WTC11 (cell line): ENCODE data around the gene PUS7. TPM values are rescaled to one million over a fixed set of nuclear protein-coding genes. Genes with fewer than 3 reads are reported as not detected.

Experiments
- ATAC-seq: fragments of 200-7000 bp; cut with Tn5 transposase; 2 replicates; pipeline ENCODE4 v1.10.0; 2021; ENCODE audit warnings: mild to moderate bottlenecking, moderate library complexity
- CTCF ChIA-PET: fragments of 300-600 bp; sonication (Branson Sonifier 250); formaldehyde crosslinking; loops from one replicate; lab custom pipeline; 2021; ENCODE audit warnings: antibody characterized with exemption; lab: Charles Lee
- POLR2A ChIA-PET: fragments of 350-600 bp; sonication (Branson Sonifier 250); formaldehyde crosslinking; loops from one replicate; lab custom pipeline; 2021; ENCODE audit warnings: antibody characterized with exemption; lab: Charles Lee
- DNase-seq: peaks from one replicate; pipeline ENCODE4 v3.0.0; 2021; ENCODE audit warnings: low spot score
- H3K27ac Mint-ChIP-seq: 2 replicates; pipeline ENCODE4 v1.8.0; 2021; ENCODE audit warnings: mixed read lengths
- H3K27me3 Mint-ChIP-seq: 2 replicates; pipeline ENCODE4 v1.8.0; 2021; ENCODE audit warnings: low read depth, mild to moderate bottlenecking, moderate library complexity, mixed read lengths
- H3K36me3 Mint-ChIP-seq: 2 replicates; pipeline ENCODE4 v1.8.0; 2021; ENCODE audit warnings: mixed read lengths
- H3K4me1 Mint-ChIP-seq: 2 replicates; pipeline ENCODE4 v1.8.0; 2022; ENCODE audit warnings: mixed read lengths
- H3K4me3 Mint-ChIP-seq: 2 replicates; pipeline ENCODE4 v1.8.0; 2021; ENCODE audit warnings: mild to moderate bottlenecking, moderate library complexity, mixed read lengths
- H3K9me3 Mint-ChIP-seq: 2 replicates; pipeline ENCODE4 v1.8.0; 2021; ENCODE audit warnings: mixed read lengths
- ATF1 ChIP-seq: sonication (generic); formaldehyde crosslinking; IDR thresholded peaks from 2 replicates; pipeline ENCODE4 v1.8.1; 2023; ENCODE audit warnings: mild to moderate bottlenecking, moderate library complexity, missing genetic modification reagents
- GABPB1 ChIP-seq: sonication (generic); formaldehyde crosslinking; IDR thresholded peaks from 2 replicates; pipeline ENCODE4 v1.8.1; 2023; ENCODE audit warnings: mild to moderate bottlenecking, missing genetic modification reagents
- GRHL2 ChIP-seq: fragments of 250-450 bp; sonication (Bioruptor Pico); IDR thresholded peaks from 2 replicates; pipeline ENCODE4 v1.8.0; 2022; ENCODE audit warnings: mild to moderate bottlenecking, moderate library complexity; ENCODE audit not compliant: insufficient replicate concordance, severe bottlenecking
- JAZF1 ChIP-seq: fragments of 250-450 bp; sonication (Bioruptor Pico); IDR thresholded peaks from 2 replicates; pipeline ENCODE4 v1.9.0; 2021; ENCODE audit warnings: moderate library complexity, mild to moderate bottlenecking, inconsistent platforms
- MXD4 ChIP-seq: fragments of 250-450 bp; sonication (Bioruptor Pico); IDR thresholded peaks from 2 replicates; pipeline ENCODE4 v1.8.0; 2021; ENCODE audit warnings: mild to moderate bottlenecking, moderate library complexity, borderline replicate concordance
- NFATC4 ChIP-seq: fragments of 250-450 bp; sonication (Bioruptor Pico); IDR thresholded peaks from 2 replicates; pipeline ENCODE4 v1.9.0; 2021; ENCODE audit warnings: mild to moderate bottlenecking
- OVOL2 ChIP-seq: fragments of 250-450 bp; sonication (Bioruptor Pico); IDR thresholded peaks from 2 replicates; pipeline ENCODE4 v1.9.0; 2021; ENCODE audit warnings: mild to moderate bottlenecking, borderline replicate concordance
- PRRX2 ChIP-seq: fragments of 250-450 bp; sonication (Bioruptor Pico); IDR thresholded peaks from 2 replicates; pipeline ENCODE4 v1.8.0; 2021; ENCODE audit warnings: mild to moderate bottlenecking
- SMAD4 ChIP-seq: sonication (generic); formaldehyde crosslinking; IDR thresholded peaks from 2 replicates; pipeline ENCODE4 v1.8.0; 2022; ENCODE audit warnings: mild to moderate bottlenecking, missing genetic modification reagents
- TP53 ChIP-seq: sonication (generic); formaldehyde crosslinking; IDR thresholded peaks from 2 replicates; pipeline ENCODE4 v1.8.1; 2023; ENCODE audit warnings: mild to moderate bottlenecking, missing genetic modification reagents
- USF2 ChIP-seq: sonication (generic); formaldehyde crosslinking; IDR thresholded peaks from 2 replicates; pipeline ENCODE4 v1.8.1; 2023; ENCODE audit warnings: mild to moderate bottlenecking, missing genetic modification reagents, moderate library complexity
- ZBTB21 ChIP-seq: sonication (generic); formaldehyde crosslinking; IDR thresholded peaks from 2 replicates; pipeline ENCODE4 v1.8.1; 2023; ENCODE audit warnings: mild to moderate bottlenecking, missing genetic modification reagents, borderline replicate concordance
- ZNF317 ChIP-seq: sonication (generic); formaldehyde crosslinking; IDR thresholded peaks from 2 replicates; pipeline ENCODE4 v1.8.1; 2023; ENCODE audit warnings: low read depth, mild to moderate bottlenecking, moderate library complexity, missing genetic modification reagents, borderline replicate concordance
- ZNF512 ChIP-seq: sonication (generic); formaldehyde crosslinking; IDR thresholded peaks from 2 replicates; pipeline ENCODE4 v1.8.1; 2022; ENCODE audit warnings: missing genetic modification reagents, borderline replicate concordance
- ZNF532 ChIP-seq: fragments of 250-450 bp; sonication (Bioruptor Pico); IDR thresholded peaks from 2 replicates; pipeline ENCODE4 v1.9.0; 2021; ENCODE audit warnings: mild to moderate bottlenecking, borderline replicate concordance
- total RNA-seq: library from RNA; stranded (reverse); gene quantifications from 3 replicates; pipeline ENCODE4 v1.2.3, GENCODE V29; 2021
- TF ChIP-seq, protein P1 (sequence below): fragments of 250-450 bp; sonication (Bioruptor Pico); conservative IDR thresholded peaks from 2 replicates; pipeline ENCODE4 v1.9.0; 2021; ENCODE audit warnings: mild to moderate bottlenecking
- TF ChIP-seq, protein P2 (sequence below): sonication (generic); formaldehyde crosslinking; IDR thresholded peaks from 2 replicates; pipeline ENCODE4 v1.8.1; 2022; ENCODE audit warnings: mild to moderate bottlenecking, missing genetic modification reagents, moderate library complexity, borderline replicate concordance
- TF ChIP-seq, protein P3 (sequence below): fragments of 250-450 bp; sonication (Bioruptor Pico); IDR thresholded peaks from 2 replicates; pipeline ENCODE4 v1.8.0; 2021; ENCODE audit warnings: mild to moderate bottlenecking

PUS7 gene
- total RNA-seq, 1 experiment from 2014 or later, result 47.2 TPM

DNA sequence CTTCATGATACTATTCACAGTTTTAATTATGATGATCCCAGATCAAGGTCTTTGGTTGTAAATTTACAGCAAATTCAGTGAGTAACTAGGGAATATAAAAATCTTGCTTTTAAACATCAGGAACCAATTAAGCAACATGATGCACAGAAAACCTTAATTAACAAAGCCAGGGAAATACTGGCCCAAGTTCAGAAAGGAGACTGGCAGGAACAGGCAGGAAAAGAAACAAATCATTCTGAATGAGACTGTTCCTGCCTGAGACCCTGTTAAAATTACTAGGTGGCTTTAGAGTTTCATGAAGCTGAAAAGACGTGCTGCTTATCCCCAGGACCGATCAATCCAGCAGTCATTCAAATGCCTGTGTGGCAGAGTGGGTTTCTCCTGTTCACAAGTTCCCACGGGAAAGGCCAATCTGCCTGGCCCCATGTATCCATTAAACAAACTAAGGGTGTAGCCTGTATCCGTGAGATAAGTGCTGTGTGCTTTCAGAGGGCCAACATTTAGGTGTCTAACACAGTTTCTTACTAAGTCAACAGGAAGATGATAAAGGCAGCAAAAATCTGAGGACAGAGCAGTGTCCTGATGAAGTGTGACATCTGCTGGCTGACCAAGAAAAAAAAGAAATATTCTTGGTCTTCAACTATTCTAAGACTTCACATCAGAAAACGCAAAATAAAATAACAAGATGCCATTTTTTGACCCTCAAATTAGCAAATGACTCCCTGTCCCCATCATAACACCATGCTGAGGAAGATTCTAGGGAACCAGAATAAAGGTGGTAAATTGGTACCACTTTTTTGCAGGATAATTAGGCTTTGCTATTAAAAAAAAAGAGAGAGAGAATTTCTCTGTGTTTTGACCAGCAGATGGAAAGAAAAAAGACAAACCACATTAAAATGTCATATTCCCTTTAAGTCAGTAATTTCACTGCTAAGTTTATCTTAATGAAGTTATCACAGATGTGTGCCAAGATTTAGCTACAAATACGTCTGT is 34.2 kb downstream of the PUS7 start (continued):
- TF ChIP-seq, protein P1, sequence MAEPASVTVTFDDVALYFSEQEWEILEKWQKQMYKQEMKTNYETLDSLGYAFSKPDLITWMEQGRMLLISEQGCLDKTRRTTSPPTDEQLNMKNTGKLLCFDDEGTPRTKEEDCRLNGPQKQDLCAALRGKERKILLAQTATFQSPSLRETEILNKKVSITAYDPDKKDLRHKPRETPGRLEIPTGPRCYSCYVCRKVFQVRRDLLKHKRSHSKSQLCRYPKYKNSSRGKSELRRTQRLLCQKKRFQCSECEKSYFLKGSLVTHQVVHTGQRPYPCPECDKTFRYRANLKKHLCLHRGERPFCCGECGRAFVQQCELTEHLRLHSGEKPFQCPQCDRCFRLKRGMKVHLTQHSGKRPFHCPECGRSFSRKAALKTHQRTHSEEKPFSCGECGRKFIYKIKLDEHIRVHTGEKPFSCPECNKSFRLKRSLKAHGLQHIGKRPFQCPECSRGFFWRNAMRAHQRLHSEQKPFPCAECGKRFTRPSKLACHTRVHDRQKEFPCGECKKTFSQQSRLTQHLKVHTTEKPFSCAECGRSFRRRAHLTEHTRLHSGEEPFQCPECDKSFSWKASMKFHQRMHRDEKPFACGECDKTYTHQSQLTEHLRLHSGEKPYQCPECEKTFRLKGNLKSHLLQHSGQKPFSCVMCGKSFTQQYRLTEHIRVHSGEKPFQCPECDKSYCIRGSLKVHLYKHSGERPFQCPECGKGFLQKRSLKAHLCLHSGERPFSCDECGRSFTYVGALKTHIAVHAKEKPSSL (CRISPR knock-in tag), result no peak
- TF ChIP-seq USF2 (CRISPR knock-in tag) (no peak), NFATC4 (no peak), PRRX2 (CRISPR knock-in tag) (no peak), GRHL2 (no peak), MXD4 (CRISPR knock-in tag) (no peak)
- TF ChIP-seq, protein P2, sequence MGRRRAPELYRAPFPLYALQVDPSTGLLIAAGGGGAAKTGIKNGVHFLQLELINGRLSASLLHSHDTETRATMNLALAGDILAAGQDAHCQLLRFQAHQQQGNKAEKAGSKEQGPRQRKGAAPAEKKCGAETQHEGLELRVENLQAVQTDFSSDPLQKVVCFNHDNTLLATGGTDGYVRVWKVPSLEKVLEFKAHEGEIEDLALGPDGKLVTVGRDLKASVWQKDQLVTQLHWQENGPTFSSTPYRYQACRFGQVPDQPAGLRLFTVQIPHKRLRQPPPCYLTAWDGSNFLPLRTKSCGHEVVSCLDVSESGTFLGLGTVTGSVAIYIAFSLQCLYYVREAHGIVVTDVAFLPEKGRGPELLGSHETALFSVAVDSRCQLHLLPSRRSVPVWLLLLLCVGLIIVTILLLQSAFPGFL, result no peak

GRCh38 chr7:105480931-105481330 is 41.1 kb downstream of the PUS7 start:
- peaks cover 61% of the 10 kb centered on the region for H3K36me3 Mint-ChIP-seq
- TF ChIP-seq JAZF1 (no peak), PRRX2 (CRISPR knock-in tag) (no peak), ZNF532 (CRISPR knock-in tag) (no peak), ZNF512 (CRISPR knock-in tag) (no peak), GABPB1 (CRISPR knock-in tag) (no peak), TP53 (CRISPR knock-in tag) (no peak), SMAD4 (no peak), ATF1 (no peak), ZBTB21 (CRISPR knock-in tag) (no peak), OVOL2 (CRISPR knock-in tag) (no peak), ZNF317 (CRISPR knock-in tag) (no peak)
- TF ChIP-seq, protein P3, sequence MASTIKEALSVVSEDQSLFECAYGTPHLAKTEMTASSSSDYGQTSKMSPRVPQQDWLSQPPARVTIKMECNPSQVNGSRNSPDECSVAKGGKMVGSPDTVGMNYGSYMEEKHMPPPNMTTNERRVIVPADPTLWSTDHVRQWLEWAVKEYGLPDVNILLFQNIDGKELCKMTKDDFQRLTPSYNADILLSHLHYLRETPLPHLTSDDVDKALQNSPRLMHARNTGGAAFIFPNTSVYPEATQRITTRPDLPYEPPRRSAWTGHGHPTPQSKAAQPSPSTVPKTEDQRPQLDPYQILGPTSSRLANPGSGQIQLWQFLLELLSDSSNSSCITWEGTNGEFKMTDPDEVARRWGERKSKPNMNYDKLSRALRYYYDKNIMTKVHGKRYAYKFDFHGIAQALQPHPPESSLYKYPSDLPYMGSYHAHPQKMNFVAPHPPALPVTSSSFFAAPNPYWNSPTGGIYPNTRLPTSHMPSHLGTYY (CRISPR knock-in tag), result no peak
- TF ChIP-seq, all 79 proteins: peak for 0
- DNase-seq, result no peak

More at GRCh38 chr7:105480931-105481330, 41.1 kb downstream of the PUS7 start:
- Mint-ChIP-seq H3K4me3 (no peak overlapping the region), H3K27me3 (no peaks in the 10 kb centered on the region), H3K4me1 (no peaks in the 10 kb centered on the region), H3K27ac (no peak overlapping the region), H3K9me3 (no peaks in the 10 kb centered on the region)
- ChIA-PET CTCF (no interaction called here), POLR2A (no interaction called here)
- no peak for ATAC-seq
